Thyroid gland (tissue), 4 donors: ENCODE data around the gene ADAMTS12.

Source experiments
- CTCF ChIP-seq, 6 experiments: fragments of 200-600 bp in 3 of 6; fragments of 450-650 bp in 3 of 6; sonication (generic) in 3 of 6; IDR thresholded peaks; one replicate each; pipeline ENCODE4 v1.5.1; 2016 to 2019; ENCODE audit warnings: antibody characterized with exemption in 6 of 6, mild to moderate bottlenecking in 2 of 6, inconsistent platforms in 1 of 6, moderate library complexity in 1 of 6
- POLR2A ChIP-seq, 2 donors: fragments of 450-650 bp; IDR thresholded peaks; one replicate each; pipeline ENCODE4 v1.6.1; 2017; ENCODE audit warnings: antibody characterized with exemption in 2 of 2, mild to moderate bottlenecking in 2 of 2, moderate library complexity in 1 of 2

GRCh38 chr5:33612386-33612785 is 279.4 kb downstream of the ADAMTS12 start:
- TF ChIP-seq POLR2A (IDR thresholded peaks at IDR 0.05) (no peak), CTCF (IDR thresholded peaks at IDR 0.05) (no peak)
